C1 segment of cervical spinal cord (tissue), 14 donors: ENCODE measurements around the gene EPM2A.

Experiments used
- DNase-seq, 14 donors: peaks; one replicate each; lab custom pipeline; 2025; lab: John Stamatoyannopoulos, UW

EPM2A gene

GRCh38 chr6:145681965-145682364, 53.4 kb downstream of the EPM2A start:
- DNase-seq = no peak

- no peak for DNase-seq
These were observed 61.8 kb downstream of the EPM2A start for GRCh38 chr6:145673504-145673903.

- no peak for DNase-seq
These were observed 65.0 kb downstream of the EPM2A start for GRCh38 chr6:145670311-145670710.

GRCh38 chr6:145669627-145670034, 65.7 kb downstream of the EPM2A start:
- DNase-seq = no peak

GRCh38 chr6:145668844-145669243, 66.5 kb downstream of the EPM2A start:
- no peak for DNase-seq

GRCh38 chr6:145660676-145661075, 74.6 kb downstream of the EPM2A start:
- DNase-seq = no peak

GRCh38 chr6:145656128-145656527, 79.2 kb downstream of the EPM2A start:
- DNase-seq = no peak

- no peak for DNase-seq
These were observed 82.7 kb downstream of the EPM2A start for GRCh38 chr6:145652572-145652971.

- DNase-seq = no peak
These were observed 83.3 kb downstream of the EPM2A start for GRCh38 chr6:145651988-145652387.

- DNase-seq = no peak
These were observed 87.2 kb downstream of the EPM2A start for GRCh38 chr6:145648149-145648548.

GRCh38 chr6:145647602-145648001, 87.7 kb downstream of the EPM2A start:
- DNase-seq = no peak

- no peak for DNase-seq
These were observed 91.6 kb downstream of the EPM2A start for GRCh38 chr6:145643760-145644159.

- DNase-seq = peak in 12 of 14 donors; percentile 18 to 79 (median 47)
These were observed 101.2 kb downstream of the EPM2A start for GRCh38 chr6:145633981-145634627.

- no peak for DNase-seq
These were observed 102.3 kb downstream of the EPM2A start for GRCh38 chr6:145632971-145633370.

GRCh38 chr6:145631374-145631773, 103.9 kb downstream of the EPM2A start:
- no peak for DNase-seq

- DNase-seq = no peak
These were observed 104.7 kb downstream of the EPM2A start for GRCh38 chr6:145630598-145630997.

GRCh38 chr6:145629478-145629877, 105.8 kb downstream of the EPM2A start:
- DNase-seq = no peak

GRCh38 chr6:145627451-145627850, 107.9 kb downstream of the EPM2A start:
- DNase-seq = no peak

- DNase-seq = no peak
These were observed 108.5 kb downstream of the EPM2A start for GRCh38 chr6:145626857-145627256.

GRCh38 chr6:145623231-145623630, 112.1 kb downstream of the EPM2A start:
- no peak for DNase-seq

GRCh38 chr6:145621776-145622175, 113.5 kb downstream of the EPM2A start:
- no peak for DNase-seq

- DNase-seq = no peak
These were observed 115.2 kb downstream of the EPM2A start for GRCh38 chr6:145620088-145620487.

GRCh38 chr6:145609521-145609920, 125.8 kb downstream of the EPM2A start:
- no peak for DNase-seq

- no peak for DNase-seq
These were observed 126.5 kb downstream of the EPM2A start for GRCh38 chr6:145608850-145609249.
